ENCODE data around the gene PFKFB3.
"Not testable (repeated sequence)": the region's sequence is repeated elsewhere in the genome, so short reads cannot be mapped to it uniquely, and the experiment has no call there.

PFKFB3 gene

DNA sequence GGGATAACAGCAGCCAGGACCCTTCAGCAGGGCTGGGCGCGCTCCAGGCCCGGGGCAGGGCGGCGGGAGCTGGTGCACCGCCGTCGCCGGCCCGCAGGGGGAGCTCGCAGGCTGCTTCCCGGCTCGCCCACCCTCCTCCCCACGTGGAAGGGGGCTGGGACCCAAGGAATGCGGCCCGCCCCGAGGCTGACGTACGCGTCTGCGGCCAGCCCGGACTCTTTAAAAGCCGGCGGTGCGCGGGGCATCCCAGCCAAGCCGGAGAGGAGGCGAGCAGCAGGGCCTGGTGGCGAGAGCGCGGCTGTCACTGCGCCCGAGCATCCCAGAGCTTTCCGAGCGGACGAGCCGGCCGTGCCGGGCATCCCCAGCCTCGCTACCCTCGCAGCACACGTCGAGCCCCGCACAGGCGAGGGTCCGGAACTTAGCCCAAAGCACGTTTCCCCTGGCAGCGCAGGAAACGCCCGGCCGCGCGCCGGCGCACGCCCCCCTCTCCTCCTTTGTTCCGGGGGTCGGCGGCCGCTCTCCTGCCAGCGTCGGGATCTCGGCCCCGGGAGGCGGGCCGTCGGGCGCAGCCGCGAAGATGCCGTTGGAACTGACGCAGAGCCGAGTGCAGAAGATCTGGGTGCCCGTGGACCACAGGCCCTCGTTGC lies at the start of gene PFKFB3:
TSS of gene PFKFB3 (plus strand) at position 249 of the 647 bp plus-strand sequence. CDS start at position 578, 329 bp downstream.
- DNase-seq (ENCODE audit: low read depth in 2 of 2) = peak; percentile 92

DNA sequence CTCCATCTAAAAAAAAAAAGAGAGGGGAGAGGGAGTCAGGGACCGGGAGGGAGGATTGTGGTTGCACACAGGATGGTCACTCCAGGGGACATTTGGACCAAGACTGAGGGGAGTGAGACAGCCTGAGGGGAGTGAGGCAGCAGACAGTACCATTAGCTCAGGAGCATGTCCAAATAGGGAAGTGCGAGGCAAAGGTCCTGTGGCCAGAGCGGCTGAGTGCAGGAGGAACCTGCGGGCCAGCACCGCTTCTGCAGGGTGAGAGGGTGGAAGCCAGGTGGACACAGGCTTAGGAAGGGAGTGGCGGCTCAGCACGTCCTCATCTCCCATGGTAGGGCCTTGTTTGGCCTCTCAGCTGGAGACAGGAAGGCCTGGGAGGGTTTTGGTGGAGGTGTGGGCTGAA lies 48.9 kb upstream of the PFKFB3 start:
- no peak for DNase-seq (ENCODE audit: low read depth in 2 of 2)

DNA sequence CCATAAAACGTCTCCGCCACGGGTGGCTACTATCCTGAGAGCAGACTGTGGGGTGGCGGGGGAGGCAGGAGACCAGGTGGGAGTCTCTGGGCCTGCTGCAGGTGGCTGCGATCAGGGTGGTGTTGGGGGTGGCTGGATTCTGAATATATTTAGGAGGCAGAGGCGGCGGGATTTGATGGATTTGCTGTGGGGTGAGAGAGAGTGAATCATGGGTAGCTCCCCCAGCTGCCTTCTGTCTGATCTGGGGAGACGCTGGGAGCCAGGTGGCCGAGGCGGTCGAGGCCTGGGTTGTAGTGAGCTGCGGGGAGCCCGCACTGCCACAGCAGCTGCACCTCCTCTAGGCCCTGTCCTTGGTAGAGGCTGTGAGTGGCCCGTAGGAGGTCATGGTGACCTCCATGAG lies 48.2 kb upstream of the PFKFB3 start:
- no peak for DNase-seq (ENCODE audit: low read depth in 2 of 2)

DNA sequence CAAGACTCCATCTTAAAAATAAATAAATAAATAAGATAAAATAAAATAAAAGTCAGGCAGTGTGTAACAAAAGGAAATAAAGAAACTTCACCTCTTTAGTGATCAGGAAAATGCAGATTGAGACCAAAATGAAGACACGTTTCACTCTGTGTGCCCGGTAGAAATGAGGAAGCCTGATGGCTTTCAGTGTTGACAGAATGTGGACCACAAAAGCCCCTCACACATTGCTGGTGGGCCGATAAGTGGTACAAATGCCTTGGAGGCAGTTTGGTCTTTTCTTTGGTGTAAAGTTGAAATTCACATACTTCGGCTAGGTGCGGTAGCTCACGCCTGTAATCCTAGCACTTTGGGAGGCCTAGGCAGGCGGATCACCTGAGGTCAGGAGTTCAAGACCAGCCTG lies 44.5 kb upstream of the PFKFB3 start:
- no peak for DNase-seq (ENCODE audit: low read depth in 2 of 2)

DNA sequence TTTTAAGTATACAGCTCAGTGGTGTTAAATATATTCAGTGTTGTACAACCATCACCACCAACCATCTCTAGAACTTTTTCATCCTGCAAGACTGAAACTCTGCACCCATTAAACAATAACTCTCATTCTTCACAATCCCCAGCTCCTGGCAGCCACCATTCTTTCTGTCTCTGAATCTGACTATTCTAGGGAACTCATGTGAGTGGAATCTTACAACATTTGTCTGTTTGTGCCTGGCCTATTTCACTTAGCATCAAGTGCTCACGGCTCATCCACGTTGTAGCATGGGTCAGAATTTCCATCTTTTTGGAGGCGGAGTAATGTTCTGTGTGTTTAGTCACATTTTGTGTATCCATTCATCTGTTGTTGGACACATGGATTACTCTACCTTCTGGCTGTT lies 40.8 kb upstream of the PFKFB3 start:
- no peak for DNase-seq (ENCODE audit: low read depth in 2 of 2)

DNA sequence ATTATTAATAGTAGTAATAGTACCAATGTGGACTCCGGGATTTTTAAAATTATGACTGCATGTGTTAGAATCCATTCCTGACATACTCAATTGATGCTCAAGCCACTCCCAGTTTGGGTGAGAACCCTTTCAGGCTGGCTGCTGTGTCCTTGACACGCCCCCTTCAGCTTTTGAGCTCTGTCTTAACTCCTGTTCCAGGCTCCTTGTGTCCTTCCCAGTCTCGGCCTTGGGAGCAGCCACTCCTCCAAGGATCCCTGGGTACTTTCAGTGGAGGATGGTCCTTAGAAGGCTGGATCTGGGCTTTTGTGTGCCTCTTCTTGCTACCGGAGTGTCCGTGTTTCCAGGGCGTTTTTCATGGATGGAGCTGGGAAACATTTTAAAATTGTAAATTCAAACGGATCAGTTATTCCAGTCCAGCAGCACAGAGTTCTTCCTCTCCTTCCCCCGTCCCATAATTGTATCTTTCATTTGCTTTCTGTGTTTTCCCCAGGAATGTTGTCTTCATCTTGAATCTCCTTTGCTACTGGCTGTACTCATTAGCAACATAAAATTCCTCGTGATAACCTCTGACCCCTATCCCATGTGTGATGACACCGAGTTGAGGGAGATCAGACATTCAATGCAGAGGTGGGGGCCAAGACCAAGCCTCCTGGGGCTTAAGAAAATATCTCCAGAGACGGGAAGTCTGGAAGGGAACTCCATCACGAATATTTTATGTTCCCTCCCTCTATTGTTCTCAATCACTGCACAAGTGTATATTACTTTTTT lies 40.0 kb upstream of the PFKFB3 start:
- no peak for DNase-seq (ENCODE audit: low read depth in 2 of 2)

DNA sequence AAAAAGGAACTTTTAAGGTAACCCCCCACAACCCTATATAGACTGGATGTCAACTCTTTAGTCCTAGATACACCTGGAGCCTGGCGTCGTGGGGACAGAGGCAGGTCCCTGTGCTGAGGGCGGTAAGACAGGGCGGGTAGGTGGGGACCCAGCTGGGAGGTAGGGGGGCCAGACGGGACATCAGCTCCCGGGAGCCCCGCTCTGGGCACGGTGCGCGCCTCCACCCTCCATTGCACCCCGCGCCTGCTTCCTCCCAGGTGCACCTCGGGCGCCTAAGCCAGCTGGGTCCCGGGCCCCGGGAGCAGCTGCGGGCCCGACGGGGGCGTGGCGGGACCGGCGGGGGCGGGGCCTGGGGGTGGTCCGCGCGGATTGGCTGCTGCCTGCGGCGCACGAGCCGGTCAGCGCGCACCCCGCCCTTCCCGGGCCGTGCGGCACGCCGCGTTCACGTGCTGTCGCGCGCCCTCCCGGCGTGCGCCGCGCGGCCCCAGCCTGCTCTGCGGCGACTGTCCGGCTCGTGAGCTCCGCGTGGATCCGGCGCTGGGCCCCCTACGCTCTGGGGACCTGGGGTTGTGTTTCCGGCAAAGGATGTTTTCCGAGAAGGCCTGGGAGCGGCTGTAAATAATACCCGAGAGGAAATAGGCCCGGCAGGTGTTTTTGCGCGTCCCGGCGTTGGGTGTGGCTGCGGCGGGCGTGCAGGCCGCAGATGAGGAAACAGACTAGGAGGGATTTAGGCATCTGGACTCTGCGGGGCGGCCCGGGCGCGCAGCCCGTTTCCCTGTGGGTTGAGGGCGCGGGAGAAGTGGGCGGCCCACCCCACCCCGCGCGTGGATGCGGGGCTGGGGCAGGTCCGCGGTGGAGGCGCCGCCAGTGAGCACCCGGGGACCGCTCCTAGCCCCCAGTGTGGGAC lies 39.1 kb upstream of the PFKFB3 start:
- peak; percentile 90 to 93 for DNase-seq (ENCODE audit: low read depth in 2 of 2)

DNA sequence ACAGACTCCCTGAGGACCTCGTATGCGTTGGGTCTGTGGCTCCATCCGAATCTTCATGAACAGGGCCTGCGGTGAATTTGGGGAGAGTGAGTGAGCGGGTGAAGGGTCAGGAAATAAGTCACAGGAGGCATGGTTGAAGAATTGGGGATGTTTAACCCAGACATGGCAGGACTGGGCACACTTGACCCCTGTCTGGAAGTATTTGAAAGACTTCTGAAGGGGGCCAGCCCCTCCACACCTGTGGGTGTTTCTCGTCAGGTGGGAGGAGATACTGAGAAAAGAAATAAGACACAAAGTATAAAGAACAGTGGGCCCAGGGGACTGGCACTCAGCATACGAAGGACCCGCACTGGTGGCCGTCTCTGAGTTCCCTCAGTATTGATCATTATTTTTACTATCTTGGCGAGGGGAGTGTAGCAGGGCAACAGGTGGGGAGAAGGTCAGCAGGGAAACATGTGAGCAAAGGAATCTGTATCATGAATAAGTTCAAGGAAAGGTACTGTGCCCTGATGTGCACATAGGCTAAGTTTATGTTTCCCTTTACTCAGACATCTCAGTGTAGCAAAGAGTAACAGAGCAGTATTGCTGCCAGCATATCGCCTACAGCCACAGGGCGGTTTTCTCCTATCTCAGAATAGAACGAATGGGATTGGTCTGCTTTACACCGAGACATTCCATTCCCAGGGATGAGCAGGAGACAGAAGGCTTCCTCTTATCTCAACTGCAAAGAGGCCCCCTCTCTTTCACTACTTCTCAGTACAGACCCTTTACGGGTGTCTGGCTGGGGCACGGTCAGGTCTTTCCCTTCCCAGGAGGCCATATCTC lies 38.2 kb upstream of the PFKFB3 start:
- DNase-seq (ENCODE audit: low read depth in 2 of 2) = no peak

DNA sequence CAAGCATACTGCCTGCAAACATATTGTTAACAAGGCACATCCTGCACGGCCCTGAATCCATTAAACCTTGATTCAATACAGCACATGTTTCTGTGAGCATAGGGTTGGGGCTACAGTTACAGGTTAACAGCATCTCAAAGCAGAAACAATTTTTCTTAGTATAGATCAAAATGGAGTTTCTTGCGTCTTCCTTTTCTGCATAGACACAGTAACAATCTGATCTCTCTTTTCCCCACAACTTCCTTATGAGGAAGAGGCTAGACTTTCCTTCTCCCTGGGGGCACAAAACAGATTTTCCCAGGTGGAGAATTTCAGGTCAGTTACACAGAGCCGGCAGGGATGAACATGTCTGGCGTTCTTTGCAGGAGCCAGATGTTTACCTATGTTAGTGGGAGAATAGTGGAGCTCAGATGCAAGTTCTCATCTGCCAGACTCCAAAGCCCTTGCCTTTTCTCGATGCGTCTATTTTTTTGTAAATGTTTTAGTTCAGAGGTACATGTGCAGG lies 37.5 kb upstream of the PFKFB3 start:
- no peak for DNase-seq (ENCODE audit: low read depth in 2 of 2)

DNA sequence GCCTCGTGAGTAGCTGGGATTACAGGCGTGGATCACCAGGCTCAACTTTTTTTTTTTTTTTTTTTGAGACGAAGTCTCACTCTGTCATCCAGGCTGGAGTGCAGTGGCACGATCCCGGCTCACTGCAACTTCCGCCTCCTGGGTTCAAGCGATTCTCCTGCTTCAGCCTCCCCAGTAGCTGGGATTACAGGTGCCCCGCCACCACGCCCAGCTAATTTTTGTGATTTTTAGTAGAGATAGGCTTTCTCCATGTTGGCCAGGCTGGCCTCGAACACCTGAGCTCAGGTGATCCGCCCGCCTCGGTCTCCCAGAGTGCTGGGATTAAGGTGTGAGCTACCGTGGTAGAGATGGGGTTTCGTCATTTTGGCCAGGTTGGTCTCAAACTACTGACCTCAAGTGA lies 36.8 kb upstream of the PFKFB3 start:
- DNase-seq (ENCODE audit: low read depth in 2 of 2) = not testable (repeated sequence)

DNA sequence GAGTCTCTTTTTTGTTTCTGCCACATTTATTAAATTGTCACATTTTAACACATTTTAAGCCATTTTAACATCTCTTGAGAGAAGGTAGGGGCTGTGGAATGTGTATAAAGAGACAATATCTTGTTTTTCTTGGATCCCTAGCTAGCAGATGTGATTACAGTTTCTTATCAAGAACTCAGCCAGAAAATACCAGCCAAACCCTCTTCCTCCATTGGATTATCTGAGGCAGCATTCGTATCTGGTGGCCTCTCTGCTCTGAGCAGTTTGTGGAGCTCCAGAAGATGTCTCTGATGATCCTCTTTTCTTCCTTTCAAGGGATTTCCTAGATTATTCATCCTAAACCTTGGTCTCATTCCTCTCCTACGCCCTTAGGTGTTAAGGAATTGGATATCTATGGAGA lies 35.3 kb upstream of the PFKFB3 start:
- DNase-seq (ENCODE audit: low read depth in 2 of 2) = no peak

DNA sequence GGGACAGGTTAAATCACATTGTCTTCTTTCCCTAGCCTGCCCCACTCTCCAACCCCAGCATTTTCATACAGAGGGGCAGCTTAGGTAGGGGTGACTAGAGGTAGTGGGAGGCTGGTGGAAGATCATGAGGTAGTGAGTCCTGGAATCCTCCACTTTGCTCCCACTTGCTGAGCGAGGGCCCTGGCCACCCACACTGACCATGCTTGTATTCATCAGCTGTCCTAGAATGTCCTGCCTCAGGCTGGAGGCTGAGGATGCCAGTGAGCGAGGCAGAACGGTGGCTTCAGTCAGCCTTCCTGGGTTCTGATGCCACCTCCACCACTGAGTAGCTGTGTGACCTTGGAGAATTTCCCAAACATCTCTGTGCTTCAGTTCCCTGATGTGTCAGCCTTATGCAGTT lies 34.6 kb upstream of the PFKFB3 start:
- no peak for DNase-seq (ENCODE audit: low read depth in 2 of 2)

DNA sequence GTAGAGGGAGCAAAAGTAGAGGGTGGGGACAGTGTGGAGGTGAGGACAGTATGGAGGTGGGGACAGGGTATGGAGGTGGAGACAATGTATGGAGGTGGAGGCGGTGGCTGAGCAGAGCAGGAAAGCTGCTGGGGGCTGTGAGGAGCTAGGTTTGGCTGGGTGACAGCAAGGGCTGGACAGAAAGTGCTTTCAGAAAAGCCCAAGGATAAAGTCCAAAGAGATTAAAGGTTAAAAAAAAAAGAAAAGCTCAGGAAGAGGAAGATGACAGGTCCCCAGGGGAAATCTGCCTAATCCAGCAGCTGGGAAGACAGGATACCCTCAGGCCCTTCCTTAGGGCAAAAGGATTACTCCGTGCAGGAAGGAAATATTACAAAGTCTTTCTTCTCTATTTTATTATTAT lies 32.1 kb upstream of the PFKFB3 start:
- DNase-seq (ENCODE audit: low read depth in 2 of 2) = no peak

DNA sequence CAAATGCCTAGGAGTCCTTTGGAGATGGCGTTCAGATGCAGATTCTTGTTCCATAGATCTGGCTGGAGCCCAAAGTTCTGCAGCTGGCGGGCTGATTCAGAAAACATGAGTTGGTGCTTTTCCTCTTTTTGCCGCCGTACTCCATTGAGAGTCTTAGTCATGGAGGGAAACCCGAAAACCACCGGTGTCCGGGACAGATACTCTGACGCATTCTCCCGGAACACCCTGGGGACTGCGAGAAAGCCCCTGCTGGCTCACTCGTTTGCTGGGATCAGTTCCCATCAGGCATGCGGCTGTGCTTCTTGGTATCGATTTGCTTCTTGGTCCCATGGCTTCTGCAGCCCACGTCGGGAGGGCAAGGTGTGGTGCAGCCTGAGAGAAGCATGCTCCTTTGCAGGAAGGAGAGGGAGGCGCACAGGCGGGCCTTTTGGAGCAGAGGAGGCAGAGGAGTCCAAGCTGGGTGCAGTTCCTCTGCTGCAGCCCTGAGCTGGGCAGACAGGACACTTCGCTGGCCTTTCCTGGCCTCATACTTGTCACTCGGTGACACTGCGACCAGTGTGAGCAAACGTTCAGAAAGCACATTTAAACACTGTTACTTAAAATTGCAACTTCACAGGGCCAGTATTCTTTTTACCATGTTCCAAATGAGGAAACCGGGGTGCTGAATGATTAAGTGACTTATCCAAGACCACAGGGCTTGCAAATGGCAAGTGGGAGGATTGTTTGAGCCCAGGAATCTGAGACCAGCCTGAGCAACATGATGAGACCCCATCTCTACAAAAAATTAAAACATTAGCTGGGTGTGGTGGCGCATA lies 30.6 kb upstream of the PFKFB3 start:
- no peak for DNase-seq (ENCODE audit: low read depth in 2 of 2)

DNA sequence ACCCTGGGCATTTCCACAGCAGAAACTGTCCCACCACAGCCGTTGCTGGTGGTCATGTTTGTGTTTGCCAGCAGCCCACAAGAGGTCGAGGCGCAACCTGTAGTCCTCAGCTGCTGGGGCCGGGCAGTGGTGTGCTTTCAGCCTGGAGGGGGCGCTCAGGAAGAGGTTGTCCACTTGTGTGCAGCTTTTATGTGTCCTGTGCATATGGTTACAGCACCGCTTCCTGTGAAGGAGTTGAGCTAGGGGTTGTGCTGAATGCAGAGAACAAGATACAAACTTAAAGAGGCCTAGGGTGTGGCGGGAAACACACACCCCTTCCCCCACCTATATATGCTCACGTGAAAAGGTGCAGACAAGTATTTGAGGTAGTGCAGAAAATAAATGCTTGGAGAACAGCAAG lies 29.5 kb upstream of the PFKFB3 start:
- peak; percentile 47 to 48 for DNase-seq (ENCODE audit: low read depth in 2 of 2)

DNA sequence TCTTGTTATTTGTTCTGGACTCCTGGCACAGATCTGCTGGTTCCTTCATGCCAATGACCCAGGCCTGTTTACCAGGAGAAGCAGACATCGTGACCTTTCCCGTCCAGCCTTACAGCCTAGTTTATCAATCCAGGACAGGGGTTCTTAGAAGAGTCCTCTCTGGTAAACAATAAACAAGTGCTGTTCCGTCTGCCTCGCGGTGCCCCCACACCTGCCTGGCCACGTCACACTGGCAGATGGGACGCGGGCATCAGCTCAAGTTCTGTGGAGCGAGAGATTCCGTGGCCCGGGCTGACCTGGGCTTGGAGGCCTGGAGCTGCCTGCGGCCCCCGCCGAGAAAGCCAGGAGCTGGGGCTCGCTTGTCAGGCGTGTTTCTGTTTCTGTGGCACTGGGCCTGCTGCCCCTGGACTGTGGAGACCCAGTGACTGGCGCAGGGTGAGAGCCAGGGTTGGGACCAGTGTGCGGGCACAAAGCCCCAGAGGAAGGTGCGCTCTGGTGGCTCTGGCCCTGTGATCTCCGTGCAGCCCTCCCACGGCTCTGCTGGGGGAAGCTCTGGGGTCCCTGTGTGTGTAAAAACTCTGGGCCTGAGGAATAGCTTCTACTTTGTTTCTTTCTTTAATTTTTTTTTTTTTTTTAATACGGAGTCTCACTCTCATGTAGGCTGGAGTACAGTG lies 28.4 kb upstream of the PFKFB3 start:
- DNase-seq (ENCODE audit: low read depth in 2 of 2) = no peak

DNA sequence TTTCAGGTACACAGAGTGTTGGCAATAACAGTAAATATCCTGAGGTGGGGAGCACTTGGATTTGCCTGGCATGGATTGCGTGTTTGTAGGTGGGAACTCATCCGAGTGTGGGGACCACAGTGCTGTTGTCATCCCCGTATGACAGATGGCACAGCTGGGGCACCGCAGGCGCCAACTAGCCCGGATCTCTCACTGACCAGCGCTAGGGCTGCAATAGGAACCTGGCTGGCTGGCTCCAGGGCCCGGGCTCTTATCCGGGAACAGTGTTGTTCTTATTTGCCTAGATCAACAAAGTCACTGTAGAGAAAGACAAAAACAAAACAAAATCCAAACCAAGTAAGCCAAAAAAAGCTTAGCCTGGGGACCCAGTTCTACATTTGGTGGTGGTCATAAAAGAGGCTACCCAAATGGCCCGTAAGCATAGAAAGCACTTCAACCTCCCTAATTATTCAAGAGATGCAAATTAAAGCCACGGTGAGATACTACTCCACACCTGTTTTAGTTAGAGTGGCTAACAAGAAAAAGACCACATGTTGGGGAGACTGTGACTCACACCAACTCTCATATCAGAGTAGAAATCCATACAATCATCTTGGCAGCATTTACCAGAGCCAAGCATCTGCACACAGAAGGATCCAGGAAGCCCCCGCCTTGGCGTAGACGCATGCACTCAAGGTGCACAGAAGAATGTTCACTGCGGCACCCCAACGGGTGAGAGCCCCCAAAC lies 27.2 kb upstream of the PFKFB3 start:
- DNase-seq (ENCODE audit: low read depth in 2 of 2) = no peak

DNA sequence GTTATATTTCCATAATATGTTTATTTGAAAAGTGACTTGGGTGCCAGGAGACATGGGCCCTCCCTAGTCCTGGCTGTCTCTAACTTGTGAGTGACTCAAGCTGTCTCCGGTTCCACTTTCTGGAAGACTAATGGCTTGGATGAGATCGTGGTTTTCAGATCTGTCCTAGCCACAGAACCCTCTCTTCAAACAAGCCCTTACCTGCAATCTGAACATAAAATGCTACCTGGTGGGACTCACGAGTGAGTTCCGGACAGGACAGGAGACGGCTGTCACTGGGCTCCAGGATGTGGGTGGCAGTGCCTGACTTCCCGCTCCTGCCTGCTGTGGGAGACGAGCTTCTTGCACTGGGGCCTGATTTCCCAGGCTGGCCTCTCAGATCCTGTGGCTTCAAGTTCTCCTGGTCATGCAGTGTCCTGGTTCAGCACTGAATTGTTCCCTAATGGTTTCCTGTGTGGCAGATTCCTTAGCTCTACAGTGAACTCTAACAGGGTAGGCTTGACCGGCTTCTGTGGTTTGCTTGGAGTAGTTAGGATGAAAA lies 26.0 kb upstream of the PFKFB3 start:
- no peak for DNase-seq (ENCODE audit: low read depth in 2 of 2)

DNA sequence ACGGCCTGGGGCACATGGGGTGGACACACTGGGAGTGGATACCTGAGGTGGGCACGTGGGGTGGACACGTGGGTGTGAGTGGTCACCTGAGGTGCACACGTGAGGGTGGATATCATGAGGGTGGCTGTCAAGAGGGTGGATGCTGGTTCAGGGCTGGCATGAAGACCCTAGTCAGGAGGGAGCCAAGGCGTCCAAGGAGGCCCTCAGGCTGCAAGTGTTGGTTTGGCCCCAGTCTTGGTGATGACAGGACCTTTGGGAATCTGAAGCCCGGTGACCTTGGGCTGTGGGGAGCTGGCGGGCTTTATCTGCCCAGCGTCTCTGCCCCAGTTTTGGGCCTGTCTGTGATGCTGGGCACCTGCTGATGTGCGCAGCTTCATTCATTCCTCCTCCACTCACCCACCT lies 24.9 kb upstream of the PFKFB3 start:
- DNase-seq (ENCODE audit: low read depth in 2 of 2) = no peak
